ENCODE results near the gene ALKBH7. TPM values are rescaled to one million over a fixed set of nuclear protein-coding genes. Genes with fewer than 3 reads are reported as not detected.
A peak's percentile ranks its signal among the peaks of the same experiment; 100 is the strongest.

The ALKBH7 gene
- total RNA-seq, 4 donors from 2014 or later: 55.2 to 109 (median 71.8) TPM

- peaks cover 17 to 37% (median 36%) of the 10 kb centered on the region in 4 donors for H3K36me3 ChIP-seq
- TF ChIP-seq POLR2A (IDR thresholded peaks at IDR 0.05; ENCODE audit: low read depth) (no peak), EP300 (IDR thresholded peaks at IDR 0.05) (no peak), CTCF (IDR thresholded peaks at IDR 0.05) (no peak), POLR2AphosphoS5 (IDR thresholded peaks at IDR 0.05) (no peak)
- intact Hi-C loops (cut with DNase I): no loop called here
- H3K9me3 ChIP-seq: no peaks in the 10 kb centered on the region
- H3K4me1 ChIP-seq: peaks cover 13 to 64% (median 56%) of the 10 kb centered on the region in 4 donors
- H3K4me3 ChIP-seq: no peak within 1 kb of the TSS
- no peak for DNase-seq (ENCODE audit: extremely low spot score)
- no peaks in the 10 kb centered on the region for H3K27me3 ChIP-seq
- WGBS: 71% methylated on average over 4 of the region's 25 CpGs
- peak within 1 kb of the TSS; percentile 63 to 99 (median 88) for H3K27ac ChIP-seq (replicated peaks in 1 of 4)
Observed at GRCh38 chr19:6375411-6376010, 2.9 kb downstream of the ALKBH7 start, which contains the start of gene PSPN. Gene PSPN, minus strand, starts transcription at chr19:6375933. Its CDS starts 84 bp downstream, at chr19:6375849.

GRCh38 chr19:6376512-6377190 is 4.1 kb downstream of the ALKBH7 start:
- no peaks in the 10 kb centered on the region for H3K9me3 ChIP-seq
- no peaks in the 10 kb centered on the region for H3K27me3 ChIP-seq
- no peak overlapping the region for H3K4me3 ChIP-seq
- 68% methylated on average over 19 of the region's 19 CpGs for WGBS
- intact Hi-C loops (cut with DNase I): no loop called here
- TF ChIP-seq CTCF (IDR thresholded peaks at IDR 0.05) (no peak), POLR2A (IDR thresholded peaks at IDR 0.05; ENCODE audit: low read depth) (no peak), EP300 (IDR thresholded peaks at IDR 0.05) (no peak), POLR2AphosphoS5 (IDR thresholded peaks at IDR 0.05) (no peak)
- no peak for DNase-seq (ENCODE audit: extremely low spot score)
- H3K4me1 ChIP-seq: peaks cover 13 to 62% (median 56%) of the 10 kb centered on the region in 4 donors
- H3K36me3 ChIP-seq: peaks cover 29 to 48% (median 47%) of the 10 kb centered on the region in 4 donors
- H3K27ac ChIP-seq (replicated peaks in 1 of 4): peak overlapping the region; percentile 56 to 80 (median 70)

- Histone ChIP-seq H3K27me3 (no peaks in the 10 kb centered on the region), H3K27ac (replicated peaks in 1 of 4) (peak overlapping the region; percentile 56 to 80 (median 70)), H3K4me1 (peaks cover 9 to 56% (median 50%) of the 10 kb centered on the region in 4 donors), H3K9me3 (no peaks in the 10 kb centered on the region), H3K4me3 (no peak overlapping the region), H3K36me3 (peaks cover 41 to 62% (median 61%) of the 10 kb centered on the region in 4 donors)
- 11% methylated on average over 5 of the region's 6 CpGs for WGBS
- intact Hi-C loops (cut with DNase I): no loop called here
- DNase-seq (ENCODE audit: extremely low spot score): no peak
- TF ChIP-seq POLR2AphosphoS5 (IDR thresholded peaks at IDR 0.05): peak; percentile 51 to 70
- TF ChIP-seq CTCF (IDR thresholded peaks at IDR 0.05): no peak
Observed at GRCh38 chr19:6378041-6378440, 5.4 kb downstream of the ALKBH7 start.

- Histone ChIP-seq H3K4me3 (no peak overlapping the region), H3K27ac (replicated peaks in 1 of 4) (peak overlapping the region; percentile 56 to 80 (median 70)), H3K4me1 (peaks cover 8 to 54% (median 48%) of the 10 kb centered on the region in 4 donors), H3K9me3 (no peaks in the 10 kb centered on the region), H3K27me3 (no peaks in the 10 kb centered on the region), H3K36me3 (peaks cover 45 to 66% (median 65%) of the 10 kb centered on the region in 4 donors)
- DNase-seq (ENCODE audit: extremely low spot score): no peak
- TF ChIP-seq POLR2A (IDR thresholded peaks at IDR 0.05; ENCODE audit: low read depth) (no peak), POLR2AphosphoS5 (IDR thresholded peaks at IDR 0.05) (no peak), CTCF (IDR thresholded peaks at IDR 0.05) (no peak), EP300 (IDR thresholded peaks at IDR 0.05) (no peak)
- WGBS: 74% methylated on average over 9 of the region's 9 CpGs
- intact Hi-C loops (cut with DNase I): no loop called here
Observed at GRCh38 chr19:6378486-6378885, 5.9 kb downstream of the ALKBH7 start.
